Left lung (tissue), 10 donors: ENCODE measurements around the gene FBXO42. TPM values are rescaled to one million over a fixed set of nuclear protein-coding genes. Genes with fewer than 3 reads are reported as not detected.
A peak's percentile ranks its signal among the peaks of the same experiment; 100 is the strongest.
"Not testable (repeated sequence)": the region's sequence is repeated elsewhere in the genome, so short reads cannot be mapped to it uniquely, and the experiment has no call there.

Source experiments
- ATAC-seq: fragments of 200-7000 bp; cut with Tn5 transposase; one replicate; pipeline ENCODE4 v1.9.1; 2020; ENCODE audit warnings: moderate library complexity
- DNase-seq, 4 donors: peaks; one replicate each; pipeline ENCODE4 v3.0.0-alpha.2; 2013 to 2020
- H3K27ac ChIP-seq, 2 donors: fragments of 200-600 bp; sonication (generic) in 1 of 2; one replicate each; pipeline versions ENCODE4 v1.5.0 to v1.8.0; 2020 to 2021
- H3K27me3 ChIP-seq, 2 donors: fragments of 200-600 bp; sonication (generic) in 1 of 2; one replicate each; pipeline versions ENCODE4 v1.5.0 to v1.8.0; 2020 to 2021
- H3K36me3 ChIP-seq, 2 donors: fragments of 200-600 bp; sonication (generic) in 1 of 2; one replicate each; pipeline versions ENCODE4 v1.5.0 to v1.8.0; 2020 to 2021
- H3K4me1 ChIP-seq, 2 donors: fragments of 200-600 bp; one replicate each; pipeline ENCODE4 v1.8.0; 2021
- H3K4me3 ChIP-seq, 2 donors: fragments of 200-600 bp; sonication (generic) in 1 of 2; one replicate each; pipeline versions ENCODE4 v1.5.0 to v1.8.0; 2020 to 2021; ENCODE audit warnings: mild to moderate bottlenecking in 1 of 2
- H3K9me3 ChIP-seq, 2 donors: fragments of 200-600 bp; sonication (generic) in 1 of 2; one replicate each; pipeline versions ENCODE4 v1.5.0 to v1.8.0; 2020 to 2021
- intact Hi-C, 2 donors: fragments of 100-400 bp; cut with DNase I; formaldehyde crosslinking; loops; one replicate each; pipeline versions ENCODE4 v1.11.2 to v1.14.2; 2022
- polyA plus RNA-seq, 6 donors: library from polyadenylated mRNA; unstranded; fragments of 120-200 nt; gene quantifications; one replicate each; pipeline ENCODE4 v1.2.1, GENCODE V29; 2013; ENCODE audit not compliant: insufficient read length in 6 of 6
- total RNA-seq, 2 donors: library from RNA; stranded (reverse); fragmentation: NEBNext Ultra II Directional; extraction: Animal tissue kit (Norgen Biotek cat#: 25700); gene quantifications; one replicate each; pipeline ENCODE4 v1.2.1, GENCODE V29; 2021
- TF ChIP-seq, protein P1 (sequence below), 2 donors: fragments of 200-600 bp; sonication (generic) in 1 of 2; IDR thresholded peaks; one replicate each; pipeline versions ENCODE4 v1.5.0 to v1.8.0; 2021; ENCODE audit warnings: antibody characterized with exemption in 2 of 2
- donor health status: DM: no; HTN: yes; CAD: no.
- donor health status: DM: no; HTN: no; CAD: no.

Gene FBXO42
- total and polyA plus RNA-seq, 8 donors: 18.8 to 22.4 (median 21.1) TPM

DNA sequence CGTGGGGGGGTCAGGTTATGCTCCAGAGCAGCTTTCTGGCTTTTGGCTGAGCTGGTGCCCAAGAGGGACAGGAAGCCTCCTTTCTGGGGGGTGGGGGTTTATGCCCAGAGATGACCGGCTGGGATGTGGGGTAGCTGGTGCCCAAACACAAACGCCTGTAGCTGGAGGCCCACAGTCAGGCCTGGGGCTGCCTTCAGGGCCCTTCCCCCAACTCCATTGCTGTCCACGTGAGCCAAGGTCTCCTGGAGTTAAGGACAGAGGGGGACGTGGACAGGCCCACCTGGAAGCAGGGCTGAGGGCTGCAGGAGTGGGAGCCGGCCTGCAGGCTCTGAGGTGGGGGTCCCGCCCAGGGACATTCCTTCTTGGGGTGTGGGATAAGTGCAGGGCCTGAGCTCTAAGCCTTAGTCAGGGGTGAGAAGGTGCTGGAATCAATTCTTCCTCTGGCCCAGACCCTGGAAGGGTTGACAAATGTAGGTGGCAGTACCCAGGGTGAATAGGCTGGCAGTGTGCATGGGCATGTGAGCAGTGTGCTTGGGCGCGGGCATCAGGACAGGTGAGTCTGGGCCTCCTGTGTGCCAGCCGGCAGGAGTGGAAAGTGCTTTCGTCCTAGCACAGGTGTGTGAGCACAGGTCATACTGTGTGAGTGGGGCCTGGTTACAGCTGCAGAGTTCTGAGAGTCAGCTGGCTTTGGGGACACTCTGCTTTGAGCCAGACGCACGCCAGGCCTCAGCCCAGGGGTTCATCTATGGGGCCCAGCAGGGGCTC, 122.1 kb downstream of the FBXO42 start:
- no peaks in the 10 kb centered on the region for H3K9me3 ChIP-seq

DNA sequence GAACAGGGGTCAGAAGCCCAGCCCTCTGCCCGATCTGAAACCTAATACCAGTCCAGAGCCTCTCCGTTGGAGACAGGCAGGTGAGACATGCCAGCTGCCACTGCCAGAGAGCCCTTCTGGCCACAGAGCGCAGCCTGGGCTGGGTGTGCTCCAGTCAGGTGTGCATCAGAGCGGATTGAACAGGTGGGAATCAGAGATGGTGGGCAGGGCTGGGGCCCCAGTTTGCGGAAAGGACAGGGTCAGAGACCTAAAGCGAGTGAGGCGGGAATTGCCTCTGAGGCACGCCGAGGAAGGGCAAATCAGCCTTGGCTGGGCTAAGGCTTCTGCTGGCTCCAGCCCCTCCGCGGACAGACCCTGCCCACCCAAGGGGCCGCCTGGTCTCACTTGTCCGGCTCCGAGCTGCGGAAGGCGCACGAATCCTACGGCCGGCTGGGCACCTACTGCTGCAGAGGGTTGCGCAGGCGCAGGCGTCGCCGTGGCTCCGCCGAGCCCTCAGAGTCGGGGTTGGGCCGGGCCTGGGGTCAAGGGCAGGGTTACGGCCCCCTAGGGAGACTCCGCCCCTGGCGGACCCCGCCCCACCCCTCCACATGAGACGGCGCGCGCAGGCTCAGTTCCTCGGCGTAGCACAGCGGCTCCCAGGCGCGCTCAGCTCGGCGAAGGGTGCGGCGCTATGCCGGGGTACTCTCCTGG, 125.6 kb downstream of the FBXO42 start:
- H3K4me3 ChIP-seq: peak overlapping the region; percentile 21 to 24
- H3K27me3 ChIP-seq: peaks cover 16 to 40% of the 10 kb centered on the region in 2 donors
- ATAC-seq (peak; percentile 98), DNase-seq (peak in 3 of 4 donors; percentile 58 to 92 (median 79))
- TF ChIP-seq, protein P1, sequence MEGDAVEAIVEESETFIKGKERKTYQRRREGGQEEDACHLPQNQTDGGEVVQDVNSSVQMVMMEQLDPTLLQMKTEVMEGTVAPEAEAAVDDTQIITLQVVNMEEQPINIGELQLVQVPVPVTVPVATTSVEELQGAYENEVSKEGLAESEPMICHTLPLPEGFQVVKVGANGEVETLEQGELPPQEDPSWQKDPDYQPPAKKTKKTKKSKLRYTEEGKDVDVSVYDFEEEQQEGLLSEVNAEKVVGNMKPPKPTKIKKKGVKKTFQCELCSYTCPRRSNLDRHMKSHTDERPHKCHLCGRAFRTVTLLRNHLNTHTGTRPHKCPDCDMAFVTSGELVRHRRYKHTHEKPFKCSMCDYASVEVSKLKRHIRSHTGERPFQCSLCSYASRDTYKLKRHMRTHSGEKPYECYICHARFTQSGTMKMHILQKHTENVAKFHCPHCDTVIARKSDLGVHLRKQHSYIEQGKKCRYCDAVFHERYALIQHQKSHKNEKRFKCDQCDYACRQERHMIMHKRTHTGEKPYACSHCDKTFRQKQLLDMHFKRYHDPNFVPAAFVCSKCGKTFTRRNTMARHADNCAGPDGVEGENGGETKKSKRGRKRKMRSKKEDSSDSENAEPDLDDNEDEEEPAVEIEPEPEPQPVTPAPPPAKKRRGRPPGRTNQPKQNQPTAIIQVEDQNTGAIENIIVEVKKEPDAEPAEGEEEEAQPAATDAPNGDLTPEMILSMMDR (IDR thresholded peaks at IDR 0.05): no peak
- H3K36me3 ChIP-seq: no peaks in the 10 kb centered on the region
- H3K9me3 ChIP-seq: no peaks in the 10 kb centered on the region
- intact Hi-C loops: no loop called here
- no peak overlapping the region for H3K27ac ChIP-seq
- H3K4me1 ChIP-seq: peaks cover 0 to 17% of the 10 kb centered on the region in 2 donors

More for the DNA sequence above, 122.1 kb downstream of the FBXO42 start:
- Histone ChIP-seq H3K36me3 (peaks cover 0 to 3% of the 10 kb centered on the region in 2 donors), H3K27me3 (peaks cover 16 to 40% of the 10 kb centered on the region in 2 donors), H3K27ac (no peak overlapping the region), H3K4me1 (peaks cover 0 to 17% of the 10 kb centered on the region in 2 donors), H3K4me3 (no peak overlapping the region)
- TF ChIP-seq, protein P1 (IDR thresholded peaks at IDR 0.05): no peak
- intact Hi-C loops: no loop called here
- DNase-seq (no peak), ATAC-seq (no peak)

DNA sequence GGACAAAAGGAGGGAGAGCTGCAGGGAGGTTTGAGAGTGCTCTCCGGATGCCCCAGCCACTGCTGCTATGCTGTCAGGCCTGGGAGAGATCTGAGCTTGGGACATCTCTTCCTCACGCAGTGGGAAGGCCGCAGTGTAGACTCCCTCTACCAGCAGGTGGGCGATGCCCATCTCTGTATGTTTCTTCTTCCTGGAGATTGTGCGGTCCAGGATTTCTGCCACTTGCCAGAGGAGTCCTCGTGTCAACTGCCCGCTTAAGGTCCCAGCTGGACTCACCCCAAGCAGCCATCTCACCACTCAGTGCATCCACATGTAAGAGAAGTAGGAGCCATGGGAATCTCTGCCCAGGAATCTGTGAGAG, 126.2 kb downstream of the FBXO42 start:
- H3K4me1 ChIP-seq: peaks cover 0 to 17% of the 10 kb centered on the region in 2 donors
- TF ChIP-seq, protein P1 (IDR thresholded peaks at IDR 0.05): no peak
- intact Hi-C loops: no loop called here
- H3K9me3 ChIP-seq: no peaks in the 10 kb centered on the region
- no peak for DNase-seq
- no peak overlapping the region for H3K27ac ChIP-seq
- ATAC-seq: no peak
- no peak overlapping the region for H3K4me3 ChIP-seq
- H3K36me3 ChIP-seq: no peaks in the 10 kb centered on the region
- peaks cover 16 to 40% of the 10 kb centered on the region in 2 donors for H3K27me3 ChIP-seq

DNA sequence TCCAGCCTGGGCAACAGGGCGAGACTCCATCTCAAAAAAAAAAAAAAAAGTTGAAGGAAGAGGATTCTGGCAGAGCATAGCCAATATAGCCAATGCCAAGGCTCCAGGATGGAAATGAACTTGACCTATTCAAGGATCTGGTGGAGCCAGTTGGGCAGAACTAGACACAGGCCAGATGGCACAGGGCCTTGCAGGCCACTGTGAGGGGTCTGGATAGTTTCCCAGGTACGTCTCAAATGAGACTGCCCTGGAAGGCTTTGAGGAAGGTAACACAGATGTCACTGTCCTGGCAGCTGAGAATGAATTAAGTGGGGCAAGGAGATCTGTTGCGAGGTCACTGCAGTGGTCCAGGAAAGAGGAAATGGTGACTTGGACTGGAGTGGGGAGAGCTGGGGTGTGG, 127.8 kb downstream of the FBXO42 start:
- no peak for ATAC-seq
- TF ChIP-seq, protein P1 (IDR thresholded peaks at IDR 0.05): no peak
- intact Hi-C loops: no loop called here

DNA sequence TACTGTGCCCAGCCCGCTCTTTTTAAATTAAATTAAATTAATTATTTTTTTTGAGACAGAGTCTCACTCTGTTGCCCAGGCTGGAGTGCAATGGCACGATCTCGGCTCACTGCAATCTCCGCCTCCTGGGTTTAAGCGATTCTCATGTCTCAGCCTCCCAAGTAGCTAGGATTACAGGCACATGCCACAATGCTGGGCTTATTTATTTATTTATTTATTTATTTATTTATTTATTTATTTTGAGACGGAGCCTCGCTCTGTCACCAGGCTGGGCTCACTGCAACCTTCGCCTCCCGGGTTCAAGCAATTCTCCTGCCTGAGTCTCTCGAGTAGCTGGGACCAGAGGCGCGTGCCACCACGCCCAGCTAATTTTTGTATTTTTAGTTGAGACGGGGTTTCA, 129.6 kb downstream of the FBXO42 start:
- Histone ChIP-seq H3K27me3 (peaks cover 10 to 26% of the 10 kb centered on the region in 2 donors), H3K4me1 (peaks cover 0 to 11% of the 10 kb centered on the region in 2 donors)
- intact Hi-C loops, H3K4me3 ChIP-seq, H3K9me3 ChIP-seq, ATAC-seq, DNase-seq, H3K27ac ChIP-seq, H3K36me3 ChIP-seq: not testable (repeated sequence)

More for the DNA sequence above, 127.8 kb downstream of the FBXO42 start:
- no peaks in the 10 kb centered on the region for H3K36me3 ChIP-seq
- peaks cover 16 to 40% of the 10 kb centered on the region in 2 donors for H3K27me3 ChIP-seq
- H3K27ac ChIP-seq: no peak overlapping the region
- no peak overlapping the region for H3K4me3 ChIP-seq
- H3K4me1 ChIP-seq: peaks cover 0 to 17% of the 10 kb centered on the region in 2 donors
- DNase-seq: no peak
- H3K9me3 ChIP-seq: no peaks in the 10 kb centered on the region
